ENCODE measurements around the gene SMCO2. TPM values are rescaled to one million over a fixed set of nuclear protein-coding genes. Genes with fewer than 3 reads are reported as not detected.

Gene SMCO2
- total and polyA plus RNA-seq, 7 donors = 0.15 TPM; not detected in 6

DNA sequence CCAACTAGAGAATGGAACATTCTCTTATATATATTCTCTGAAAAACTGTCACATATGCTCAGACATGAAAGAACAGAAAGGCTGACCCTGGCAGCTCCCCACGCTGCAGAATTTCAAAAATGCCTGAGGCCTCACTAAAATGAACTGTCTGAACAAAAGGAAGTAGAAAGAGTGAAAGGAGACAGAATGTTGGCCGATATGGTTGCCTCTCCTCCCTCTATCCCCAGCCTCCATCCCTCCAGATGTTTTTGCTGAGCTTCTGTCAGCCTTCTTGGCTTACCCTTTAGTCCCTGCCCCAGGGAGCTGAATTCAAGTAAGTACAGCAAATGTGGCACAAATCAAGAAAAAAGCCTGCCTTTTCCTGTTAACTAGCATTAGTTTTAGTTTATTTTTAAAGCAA lies 6.9 kb downstream of the SMCO2 start:
- H3K27ac ChIP-seq = no peak overlapping the region
- H3K4me1 ChIP-seq = no peaks in the 10 kb centered on the region
- no peaks in the 10 kb centered on the region for H3K36me3 ChIP-seq
- no peaks in the 10 kb centered on the region for H3K9me3 ChIP-seq
- WGBS, 2 donors = 75 to 80% methylated on average over 2 of the region's 2 CpGs
- H3K4me3 ChIP-seq = no peak overlapping the region
- DNase-seq = no peak
- intact Hi-C loops (cut with DNase I) = no loop called here
- H3K27me3 ChIP-seq = no peaks in the 10 kb centered on the region
- no peak for TF ChIP-seq POLR2A (IDR thresholded peaks at IDR 0.05)
- no peak for TF ChIP-seq EP300 (IDR thresholded peaks at IDR 0.05)
- TF ChIP-seq, protein P1, sequence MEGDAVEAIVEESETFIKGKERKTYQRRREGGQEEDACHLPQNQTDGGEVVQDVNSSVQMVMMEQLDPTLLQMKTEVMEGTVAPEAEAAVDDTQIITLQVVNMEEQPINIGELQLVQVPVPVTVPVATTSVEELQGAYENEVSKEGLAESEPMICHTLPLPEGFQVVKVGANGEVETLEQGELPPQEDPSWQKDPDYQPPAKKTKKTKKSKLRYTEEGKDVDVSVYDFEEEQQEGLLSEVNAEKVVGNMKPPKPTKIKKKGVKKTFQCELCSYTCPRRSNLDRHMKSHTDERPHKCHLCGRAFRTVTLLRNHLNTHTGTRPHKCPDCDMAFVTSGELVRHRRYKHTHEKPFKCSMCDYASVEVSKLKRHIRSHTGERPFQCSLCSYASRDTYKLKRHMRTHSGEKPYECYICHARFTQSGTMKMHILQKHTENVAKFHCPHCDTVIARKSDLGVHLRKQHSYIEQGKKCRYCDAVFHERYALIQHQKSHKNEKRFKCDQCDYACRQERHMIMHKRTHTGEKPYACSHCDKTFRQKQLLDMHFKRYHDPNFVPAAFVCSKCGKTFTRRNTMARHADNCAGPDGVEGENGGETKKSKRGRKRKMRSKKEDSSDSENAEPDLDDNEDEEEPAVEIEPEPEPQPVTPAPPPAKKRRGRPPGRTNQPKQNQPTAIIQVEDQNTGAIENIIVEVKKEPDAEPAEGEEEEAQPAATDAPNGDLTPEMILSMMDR (IDR thresholded peaks at IDR 0.05) = no peak
- TF ChIP-seq POLR2AphosphoS5 (IDR thresholded peaks at IDR 0.05) = no peak

DNA sequence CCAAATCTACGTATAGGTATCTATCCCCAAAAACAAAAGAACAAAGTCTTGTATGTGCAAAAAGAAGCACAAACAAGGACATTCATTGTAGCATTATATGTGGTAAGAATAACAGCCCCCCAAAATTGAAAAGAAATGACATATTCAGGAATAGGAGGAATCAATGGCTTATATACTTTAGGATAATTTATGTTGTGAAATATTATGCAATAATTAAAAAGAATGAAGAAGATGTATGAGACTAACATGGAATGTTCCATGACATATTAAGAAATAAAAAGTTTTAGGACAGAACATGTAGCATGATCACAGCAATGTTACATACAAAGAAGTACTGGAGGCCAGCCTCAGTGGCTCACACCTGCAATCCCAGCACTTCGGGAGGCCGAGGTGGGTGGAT lies 9.1 kb downstream of the SMCO2 start:
- TF ChIP-seq EP300 (IDR thresholded peaks at IDR 0.05) (no peak), POLR2AphosphoS5 (IDR thresholded peaks at IDR 0.05) (no peak), POLR2A (IDR thresholded peaks at IDR 0.05) (no peak)
- TF ChIP-seq, protein P1 (IDR thresholded peaks at IDR 0.05) = no peak
- DNase-seq = no peak
- Histone ChIP-seq H3K27ac (no peak overlapping the region), H3K4me3 (no peak overlapping the region), H3K27me3 (no peaks in the 10 kb centered on the region), H3K4me1 (no peaks in the 10 kb centered on the region), H3K9me3 (no peaks in the 10 kb centered on the region), H3K36me3 (no peaks in the 10 kb centered on the region)
- intact Hi-C loops (cut with DNase I) = no loop called here
- 96 to 98% methylated on average over 3 of the region's 3 CpGs for WGBS, 2 donors

DNA sequence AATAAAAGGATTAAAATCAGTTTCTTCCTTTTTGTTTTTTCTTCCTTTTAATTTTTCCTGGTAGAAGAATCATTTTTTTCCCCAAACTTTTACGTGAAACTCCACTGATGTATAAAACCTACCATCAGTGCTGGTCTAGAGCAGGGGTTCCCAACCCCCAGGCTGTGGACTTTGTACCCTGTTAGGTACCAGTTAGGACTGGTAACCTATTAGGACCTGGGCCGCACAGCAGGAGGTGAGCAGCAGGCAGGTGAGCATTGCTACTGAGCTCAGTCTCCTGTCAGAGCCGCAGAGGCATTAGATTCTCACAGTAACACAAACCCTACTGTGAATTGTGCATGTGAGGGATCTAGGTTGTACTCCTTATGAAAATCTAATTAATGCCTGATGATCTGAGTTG lies 10.1 kb downstream of the SMCO2 start:
- 64 to 93% methylated on average over 3 of the region's 3 CpGs for WGBS, 2 donors
- Histone ChIP-seq H3K36me3 (no peaks in the 10 kb centered on the region), H3K4me1 (no peaks in the 10 kb centered on the region), H3K9me3 (no peaks in the 10 kb centered on the region), H3K27ac (no peak overlapping the region), H3K27me3 (no peaks in the 10 kb centered on the region), H3K4me3 (no peak overlapping the region)
- TF ChIP-seq EP300 (IDR thresholded peaks at IDR 0.05) (no peak), POLR2AphosphoS5 (IDR thresholded peaks at IDR 0.05) (no peak), POLR2A (IDR thresholded peaks at IDR 0.05) (no peak)
- TF ChIP-seq, protein P1 (IDR thresholded peaks at IDR 0.05) = no peak
- intact Hi-C loops (cut with DNase I) = no loop called here
- no peak for DNase-seq

DNA sequence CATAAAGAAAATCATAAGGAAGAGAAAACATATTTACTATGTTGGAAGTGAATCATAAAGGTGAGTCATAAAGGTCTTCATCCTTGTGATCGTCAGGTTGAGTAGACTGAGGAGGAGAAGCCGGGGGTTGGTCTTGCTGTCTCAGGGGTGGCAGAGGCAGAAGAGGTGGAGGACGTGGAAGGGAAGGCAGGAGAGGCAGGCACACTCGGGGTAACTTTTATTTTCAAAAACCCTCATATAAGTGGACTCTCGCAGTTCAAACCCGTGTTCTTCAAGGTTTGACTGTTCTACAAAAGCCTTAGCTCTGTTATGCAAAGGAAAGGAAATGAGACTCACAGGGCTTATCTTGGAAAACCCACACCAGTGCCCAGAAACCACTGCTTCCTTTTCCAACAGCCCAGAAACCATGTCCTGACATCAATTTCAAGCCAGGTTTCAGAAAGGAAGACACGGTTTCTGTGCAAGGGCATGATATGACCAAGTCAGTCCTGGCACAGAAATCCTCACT lies 14.0 kb downstream of the SMCO2 start:
- no peaks in the 10 kb centered on the region for H3K4me1 ChIP-seq
- TF ChIP-seq, protein P1 (IDR thresholded peaks at IDR 0.05) = no peak
- TF ChIP-seq POLR2A (IDR thresholded peaks at IDR 0.05) = no peak
- no peak for TF ChIP-seq POLR2AphosphoS5 (IDR thresholded peaks at IDR 0.05)
- TF ChIP-seq EP300 (IDR thresholded peaks at IDR 0.05) = no peak
- H3K9me3 ChIP-seq = no peaks in the 10 kb centered on the region
- 19 to 30% methylated on average over 7 of the region's 7 CpGs for WGBS, 2 donors
- H3K27ac ChIP-seq = no peak overlapping the region
- no peaks in the 10 kb centered on the region for H3K27me3 ChIP-seq
- DNase-seq = no peak
- no peak overlapping the region for H3K4me3 ChIP-seq
- intact Hi-C loops (cut with DNase I) = no loop called here
- no peaks in the 10 kb centered on the region for H3K36me3 ChIP-seq

DNA sequence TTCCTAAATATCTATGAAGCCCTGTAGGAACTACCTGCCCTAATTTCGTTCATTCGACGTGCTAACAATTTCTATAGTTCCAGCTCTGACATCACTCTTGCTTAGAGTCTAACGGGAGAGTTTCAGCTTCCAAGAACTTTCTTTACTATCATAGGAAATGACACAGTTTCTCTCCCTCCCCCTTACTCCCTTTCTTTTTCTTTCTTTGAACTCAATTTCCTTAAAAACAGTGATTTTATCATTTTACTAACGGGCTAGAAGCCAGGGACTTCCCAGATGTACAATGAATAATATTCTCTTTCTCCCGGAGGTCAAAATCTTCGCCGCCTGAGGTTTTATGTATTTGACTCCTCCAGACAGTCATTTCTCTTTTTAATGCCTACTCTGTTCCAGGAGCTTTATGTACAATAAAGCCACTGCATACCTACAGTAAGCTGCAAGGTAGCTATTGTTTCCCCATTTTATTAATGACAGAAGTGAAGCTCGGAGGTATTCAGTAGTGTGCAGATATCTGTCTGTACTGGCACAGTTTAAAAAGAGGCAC lies 15.7 kb downstream of the SMCO2 start:
- intact Hi-C loops (cut with DNase I) = no loop called here
- H3K27me3 ChIP-seq = no peaks in the 10 kb centered on the region
- 52 to 69% methylated on average over 9 of the region's 9 CpGs for WGBS, 2 donors
- no peaks in the 10 kb centered on the region for H3K36me3 ChIP-seq
- no peaks in the 10 kb centered on the region for H3K4me1 ChIP-seq
- DNase-seq = no peak
- TF ChIP-seq, protein P1 (IDR thresholded peaks at IDR 0.05) = no peak
- TF ChIP-seq EP300 (IDR thresholded peaks at IDR 0.05) (no peak), POLR2AphosphoS5 (IDR thresholded peaks at IDR 0.05) (no peak), POLR2A (IDR thresholded peaks at IDR 0.05) (no peak)
- no peak overlapping the region for H3K4me3 ChIP-seq
- H3K27ac ChIP-seq = peak overlapping the region in 2 of 4 donors; percentile 1 to 23
- H3K9me3 ChIP-seq = no peaks in the 10 kb centered on the region
